NCI-H2227 treated with DMSO at 0.1 percent for 48 hours (cell line): ENCODE measurements around the gene SIGLEC1.

Experiments
- DNase-seq: peaks from one replicate; lab custom pipeline; 2025; lab: John Stamatoyannopoulos, UW

The SIGLEC1 gene

GRCh38 chr20:3712279-3712873 lies at the start of gene SIGLEC1:
Gene SIGLEC1 (minus strand): TSS chr20:3712600. CDS start chr20:3707128, 5,472 bp downstream.
- no peak for DNase-seq

GRCh38 chr20:3760655-3761348 lies 48.4 kb upstream of the SIGLEC1 start:
- DNase-seq = peak; percentile 59

GRCh38 chr20:3759884-3760283 lies 47.5 kb upstream of the SIGLEC1 start:
- DNase-seq = no peak

DNA sequence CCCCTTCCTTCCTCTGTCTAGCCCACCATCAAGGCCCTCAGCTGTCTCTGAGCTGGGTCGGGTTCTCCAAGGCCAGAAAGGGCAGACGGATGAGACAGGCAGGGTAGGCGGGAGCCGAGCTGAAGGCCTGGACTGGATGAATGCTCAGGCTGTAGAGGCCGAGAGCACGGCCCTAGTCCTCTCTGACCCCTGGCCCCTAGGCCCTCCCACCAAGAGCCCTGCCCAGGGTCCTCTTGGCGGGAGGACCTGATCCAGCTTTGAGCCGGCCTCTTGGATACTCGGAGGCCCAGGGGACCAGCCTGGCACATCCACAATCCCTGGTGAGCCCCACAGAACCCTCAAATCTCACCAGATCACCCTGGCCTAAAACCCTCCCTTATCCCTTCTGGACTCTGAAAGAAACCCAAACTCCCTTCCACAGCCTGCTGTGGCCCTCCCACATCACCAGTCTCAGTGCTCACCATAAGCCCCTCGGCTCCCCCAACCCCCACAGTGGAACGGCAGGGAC lies 47.0 kb upstream of the SIGLEC1 start:
- no peak for DNase-seq

GRCh38 chr20:3758566-3758965 lies 46.2 kb upstream of the SIGLEC1 start:
- no peak for DNase-seq

DNA sequence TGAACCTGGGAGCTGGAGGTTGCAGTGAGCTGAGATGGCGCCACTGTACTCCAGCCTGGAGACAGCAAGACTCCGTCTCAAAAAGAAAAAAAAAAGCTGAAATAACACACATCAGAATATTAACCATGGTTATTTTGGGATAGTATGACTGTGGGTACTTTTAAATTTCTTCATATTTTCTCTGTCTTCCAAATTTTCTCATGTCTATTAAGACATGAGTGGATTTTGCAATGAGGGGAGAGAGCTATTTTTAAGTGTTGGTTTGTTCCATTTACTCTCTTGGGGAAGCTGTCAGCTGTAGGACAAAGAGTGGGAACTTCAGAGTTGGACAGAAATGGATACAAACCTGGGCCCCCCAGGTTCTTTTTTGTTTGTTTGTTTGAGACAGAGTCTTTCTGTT lies 44.9 kb upstream of the SIGLEC1 start:
- DNase-seq = no peak

- no peak for DNase-seq
Observed at GRCh38 chr20:3755814-3756480, 43.5 kb upstream of the SIGLEC1 start.

GRCh38 chr20:3755269-3755668 lies 42.9 kb upstream of the SIGLEC1 start:
- DNase-seq = no peak

- no peak for DNase-seq
Observed at GRCh38 chr20:3754276-3754630, 41.9 kb upstream of the SIGLEC1 start.

DNA sequence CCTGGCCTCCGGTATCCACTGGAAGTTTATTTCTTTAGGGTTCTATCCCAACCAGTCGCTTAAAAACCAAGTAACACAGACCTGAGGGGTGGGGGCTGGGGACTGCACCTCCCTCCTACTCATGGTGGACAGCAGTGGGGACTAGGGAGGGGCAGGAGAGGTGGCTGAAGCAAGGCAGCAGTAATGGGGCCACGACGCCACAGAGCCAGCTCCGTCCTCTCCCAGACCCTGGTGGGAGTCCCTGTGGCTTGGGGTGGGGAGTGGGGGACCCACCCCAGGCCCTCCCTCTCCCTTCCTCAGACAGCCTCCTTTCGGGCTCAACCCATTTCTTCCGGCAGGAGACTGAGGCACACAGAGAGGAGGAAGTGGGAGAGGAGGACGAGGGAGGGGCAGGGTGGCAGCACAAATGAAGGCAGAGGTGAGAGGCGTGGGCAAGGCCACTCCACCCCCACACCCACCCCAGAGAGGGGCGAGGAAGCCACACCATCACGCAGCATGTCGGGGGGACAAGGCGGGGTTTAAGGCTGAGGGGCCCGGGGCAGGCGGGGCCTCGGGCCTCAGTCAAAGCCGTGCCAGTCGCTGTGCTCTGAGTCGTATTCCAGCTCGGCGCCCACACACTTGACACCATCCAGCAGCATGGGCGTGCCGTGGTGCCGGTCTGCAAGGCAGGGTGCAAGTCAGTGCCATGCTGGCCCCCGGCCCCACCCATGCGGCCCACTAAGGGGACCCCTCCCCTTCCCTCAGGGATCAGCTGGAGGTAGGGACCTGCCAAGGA lies 41.3 kb upstream of the SIGLEC1 start:
- no peak for DNase-seq

- no peak for DNase-seq
Observed at GRCh38 chr20:3753098-3753497, 40.7 kb upstream of the SIGLEC1 start.

GRCh38 chr20:3752386-3752759 lies 40.0 kb upstream of the SIGLEC1 start:
- no peak for DNase-seq

GRCh38 chr20:3751675-3752385 lies 39.4 kb upstream of the SIGLEC1 start:
- DNase-seq = no peak

GRCh38 chr20:3751305-3751674 lies 38.9 kb upstream of the SIGLEC1 start:
- no peak for DNase-seq

GRCh38 chr20:3749689-3750531 lies 37.5 kb upstream of the SIGLEC1 start:
- DNase-seq = no peak

- no peak for DNase-seq
Observed at GRCh38 chr20:3749087-3749688, 36.8 kb upstream of the SIGLEC1 start.

GRCh38 chr20:3748073-3748472 lies 35.7 kb upstream of the SIGLEC1 start:
- DNase-seq = no peak

GRCh38 chr20:3747471-3747870 lies 35.1 kb upstream of the SIGLEC1 start:
- no peak for DNase-seq

- DNase-seq = no peak
Observed at GRCh38 chr20:3745686-3746173, 33.3 kb upstream of the SIGLEC1 start.
